Esophagus muscularis mucosa (tissue), 4 donors: Measurements from ENCODE around the gene RARG. TPM values are rescaled to one million over a fixed set of nuclear protein-coding genes. Genes with fewer than 3 reads are reported as not detected.

Experiments used
- DNase-seq: peaks from one replicate; pipeline ENCODE4 v3.0.0-alpha.2; 2017; ENCODE audit errors: extremely low spot score
- H3K27ac ChIP-seq, 4 donors: fragments of 200-600 bp; sonication (generic); replicated peaks in 1 of 4; 1 replicate in 3 of 4; 2 replicates in 1 of 4; pipeline ENCODE4 v1.5.1; 2016 to 2019; ENCODE audit warnings: mild to moderate bottlenecking in 1 of 4
- H3K27me3 ChIP-seq, 4 donors: fragments of 200-600 bp; sonication (generic); one replicate each; pipeline versions ENCODE4 v1.5.1 to v1.6.0; 2016 to 2019
- H3K36me3 ChIP-seq, 4 donors: fragments of 200-600 bp; sonication (generic); one replicate each; pipeline ENCODE4 v1.5.1; 2016 to 2019
- H3K4me1 ChIP-seq, 4 donors: fragments of 200-600 bp; sonication (generic); one replicate each; pipeline ENCODE4 v1.5.1; 2016 to 2019
- H3K4me3 ChIP-seq, 4 donors: fragments of 200-600 bp; sonication (generic); 1 replicate in 2 of 4; 2 replicates in 2 of 4; pipeline ENCODE4 v1.5.1; 2016 to 2019; ENCODE audit warnings: mild to moderate bottlenecking in 4 of 4, moderate library complexity in 1 of 4
- H3K9me3 ChIP-seq, 4 donors: fragments of 200-600 bp; sonication (generic); 1 replicate in 3 of 4; 2 replicates in 1 of 4; pipeline ENCODE4 v1.5.1; 2016 to 2019
- EP300 ChIP-seq: sonication (generic); formaldehyde crosslinking; IDR thresholded peaks from one replicate; pipeline ENCODE4 v1.6.1; 2017; ENCODE audit warnings: antibody characterized with exemption
- POLR2A ChIP-seq: fragments of 450-650 bp; IDR thresholded peaks from one replicate; pipeline ENCODE4 v1.6.1; 2017; ENCODE audit warnings: antibody characterized with exemption, moderate library complexity, mild to moderate bottlenecking, low read depth
- POLR2AphosphoS5 ChIP-seq, 2 donors: sonication (generic); formaldehyde crosslinking; IDR thresholded peaks; one replicate each; pipeline ENCODE4 v1.6.1; 2017; ENCODE audit warnings: antibody characterized with exemption in 2 of 2
- WGBS: methylation state at CpG from one replicate; pipeline ENCODE4 v1.1.5; 2018; 5-methylcytosine and 5-hydroxymethylcytosine counted together
- intact Hi-C: fragments of 100-400 bp; cut with DNase I; formaldehyde crosslinking; loops from one replicate; pipeline ENCODE4 v1.15.1; 2023
- total RNA-seq, 4 donors: library from RNA; depleted of rRNA; stranded (reverse); fragments of >200 nt; gene quantifications; one replicate each; pipeline versions ENCODE4 v1.1.0 to v1.2.1, GENCODE V29; 2016
- TF ChIP-seq, protein P1 (sequence below), 3 experiments: fragments of 200-600 bp in 2 of 3; fragments of 450-650 bp in 1 of 3; sonication (generic) in 2 of 3; IDR thresholded peaks; one replicate each; pipeline ENCODE4 v1.5.1; 2017 to 2019; ENCODE audit warnings: antibody characterized with exemption in 3 of 3, mild to moderate bottlenecking in 2 of 3, moderate library complexity in 1 of 3

RARG gene
- total RNA-seq, 4 donors from 2014 or later: 10.3 to 26.1 (median 22.9) TPM

DNA sequence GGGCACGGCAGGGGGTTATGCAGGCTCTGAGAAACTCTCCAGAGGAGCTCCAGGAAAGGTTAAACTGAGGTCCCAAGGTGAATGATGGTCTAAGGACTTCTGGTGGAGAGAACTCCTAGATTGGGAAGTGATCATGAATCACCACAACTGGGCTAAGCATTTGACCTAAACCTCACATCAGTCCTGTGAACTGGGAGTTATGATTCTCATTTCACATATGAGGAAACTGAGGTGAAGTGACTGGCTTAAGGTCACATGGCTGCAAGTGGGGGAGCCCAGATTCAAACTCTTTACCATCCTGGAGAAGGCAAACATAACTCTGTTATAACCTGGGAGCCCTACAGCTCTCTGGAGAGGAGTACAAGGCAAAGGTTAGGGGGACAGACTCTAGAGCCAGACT is 4.2 kb downstream of the RARG start:
- intact Hi-C loops: no loop called here
- TF ChIP-seq POLR2AphosphoS5 (IDR thresholded peaks at IDR 0.05) (no peak), POLR2A (no peak), EP300 (no peak)
- TF ChIP-seq, protein P1, sequence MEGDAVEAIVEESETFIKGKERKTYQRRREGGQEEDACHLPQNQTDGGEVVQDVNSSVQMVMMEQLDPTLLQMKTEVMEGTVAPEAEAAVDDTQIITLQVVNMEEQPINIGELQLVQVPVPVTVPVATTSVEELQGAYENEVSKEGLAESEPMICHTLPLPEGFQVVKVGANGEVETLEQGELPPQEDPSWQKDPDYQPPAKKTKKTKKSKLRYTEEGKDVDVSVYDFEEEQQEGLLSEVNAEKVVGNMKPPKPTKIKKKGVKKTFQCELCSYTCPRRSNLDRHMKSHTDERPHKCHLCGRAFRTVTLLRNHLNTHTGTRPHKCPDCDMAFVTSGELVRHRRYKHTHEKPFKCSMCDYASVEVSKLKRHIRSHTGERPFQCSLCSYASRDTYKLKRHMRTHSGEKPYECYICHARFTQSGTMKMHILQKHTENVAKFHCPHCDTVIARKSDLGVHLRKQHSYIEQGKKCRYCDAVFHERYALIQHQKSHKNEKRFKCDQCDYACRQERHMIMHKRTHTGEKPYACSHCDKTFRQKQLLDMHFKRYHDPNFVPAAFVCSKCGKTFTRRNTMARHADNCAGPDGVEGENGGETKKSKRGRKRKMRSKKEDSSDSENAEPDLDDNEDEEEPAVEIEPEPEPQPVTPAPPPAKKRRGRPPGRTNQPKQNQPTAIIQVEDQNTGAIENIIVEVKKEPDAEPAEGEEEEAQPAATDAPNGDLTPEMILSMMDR (IDR thresholded peaks at IDR 0.05): no peak
- Histone ChIP-seq H3K4me1 (peaks cover 38 to 79% (median 78%) of the 10 kb centered on the region in 4 donors), H3K27ac (peak overlapping the region in 1 of 4 donors; percentile 33), H3K9me3 (no peaks in the 10 kb centered on the region), H3K27me3 (no peaks in the 10 kb centered on the region), H3K4me3 (no peak overlapping the region), H3K36me3 (peaks cover 0 to 25% (median 6%) of the 10 kb centered on the region in 4 donors)
- DNase-seq: no peak
- 80% methylated on average over 1 of the region's 1 CpG for WGBS

- peak overlapping the region in 1 of 4 donors; percentile 33 for H3K27ac ChIP-seq
- intact Hi-C loops: no loop called here
- peaks cover 0 to 25% (median 6%) of the 10 kb centered on the region in 4 donors for H3K36me3 ChIP-seq
- no peaks in the 10 kb centered on the region for H3K27me3 ChIP-seq
- no peak overlapping the region for H3K4me3 ChIP-seq
- 98% methylated on average over 7 of the region's 11 CpGs for WGBS
- TF ChIP-seq POLR2AphosphoS5 (IDR thresholded peaks at IDR 0.05) (no peak), EP300 (no peak), POLR2A (no peak)
- TF ChIP-seq, protein P1 (IDR thresholded peaks at IDR 0.05): no peak
- DNase-seq: no peak
- no peaks in the 10 kb centered on the region for H3K9me3 ChIP-seq
- H3K4me1 ChIP-seq: peaks cover 38 to 79% (median 78%) of the 10 kb centered on the region in 4 donors
Observed at GRCh38 chr12:53227341-53227740, 4.7 kb downstream of the RARG start.

DNA sequence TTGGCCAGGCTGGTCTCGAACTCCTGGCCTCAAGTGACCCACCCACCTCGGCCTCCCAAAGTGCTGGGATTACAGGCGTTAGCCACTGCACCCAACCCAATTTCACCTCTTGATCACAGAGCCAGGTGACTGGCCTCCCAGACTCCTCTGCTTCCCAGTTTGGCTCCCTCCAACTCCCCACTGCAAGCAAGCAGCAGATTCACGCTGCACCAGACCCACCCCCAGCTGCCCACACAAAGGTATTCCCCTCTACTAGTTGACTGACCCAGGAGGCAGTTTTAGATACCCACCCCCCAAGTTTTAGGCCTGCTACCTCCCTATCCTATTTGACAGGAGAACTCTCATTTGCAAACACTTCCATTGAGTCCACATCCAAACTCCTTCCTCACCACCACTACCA is 5.2 kb downstream of the RARG start:
- WGBS: 93% methylated on average over 4 of the region's 4 CpGs
- no peak for DNase-seq
- Histone ChIP-seq H3K9me3 (no peaks in the 10 kb centered on the region), H3K4me1 (peaks cover 41 to 82% (median 80%) of the 10 kb centered on the region in 4 donors), H3K36me3 (peaks cover 0 to 25% (median 6%) of the 10 kb centered on the region in 4 donors), H3K4me3 (no peak overlapping the region), H3K27ac (peak overlapping the region in 1 of 4 donors; percentile 33), H3K27me3 (no peaks in the 10 kb centered on the region)
- intact Hi-C loops: no loop called here
- TF ChIP-seq POLR2A (no peak), POLR2AphosphoS5 (IDR thresholded peaks at IDR 0.05) (no peak)

DNA sequence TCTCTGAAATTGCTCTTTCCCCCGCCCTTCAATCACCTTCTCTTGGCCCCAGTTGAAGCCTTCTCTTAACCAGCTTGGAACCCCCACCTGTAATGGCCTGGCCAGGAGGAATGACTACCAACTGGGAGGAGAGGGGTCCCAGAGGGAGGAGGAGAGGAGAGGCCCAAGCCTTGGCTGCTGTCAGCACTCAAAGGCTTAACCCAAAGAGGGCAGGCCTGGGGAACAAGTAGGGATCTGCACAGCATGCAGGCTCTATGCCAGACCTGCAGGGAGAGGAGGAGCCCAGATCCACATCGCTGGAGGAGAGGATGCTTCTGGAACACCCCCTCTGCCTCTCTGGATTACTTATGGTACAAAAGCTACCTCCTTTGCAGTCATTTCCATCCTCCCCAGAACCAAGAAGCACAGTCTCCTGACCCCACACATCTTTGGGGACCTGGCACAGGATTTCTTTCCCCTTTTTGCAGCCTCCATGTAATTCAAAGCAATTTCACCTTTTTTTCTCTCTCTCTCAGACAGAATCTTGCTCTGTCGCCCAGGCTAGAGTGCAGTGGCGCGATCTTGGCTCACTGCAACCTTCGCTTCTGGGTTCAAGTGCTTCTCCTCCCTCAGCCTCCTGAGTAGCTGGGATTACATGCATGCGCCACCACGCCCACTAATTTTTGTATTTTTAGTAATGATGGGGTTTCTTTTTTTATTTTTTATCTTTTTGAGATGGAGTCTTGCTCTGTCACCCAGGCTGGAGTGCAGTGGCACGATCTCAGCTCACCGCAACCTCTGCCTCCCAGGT is 6.2 kb downstream of the RARG start:
- intact Hi-C loops: no loop called here
- Histone ChIP-seq H3K4me3 (no peak overlapping the region), H3K9me3 (no peaks in the 10 kb centered on the region), H3K4me1 (peaks cover 32 to 80% (median 78%) of the 10 kb centered on the region in 4 donors), H3K27ac (peak overlapping the region; percentile 96 to 99 (median 98)), H3K36me3 (peaks cover 0 to 25% (median 6%) of the 10 kb centered on the region in 4 donors), H3K27me3 (no peaks in the 10 kb centered on the region)
- WGBS: 83% methylated on average over 10 of the region's 10 CpGs
- DNase-seq: no peak
- TF ChIP-seq, protein P1 (IDR thresholded peaks at IDR 0.05): no peak
- TF ChIP-seq EP300: no peak
- no peak for TF ChIP-seq POLR2A
- no peak for TF ChIP-seq POLR2AphosphoS5 (IDR thresholded peaks at IDR 0.05)

GRCh38 chr12:53224897-53225634 is 6.9 kb downstream of the RARG start:
- no peak for DNase-seq
- Histone ChIP-seq H3K36me3 (peaks cover 0 to 25% (median 6%) of the 10 kb centered on the region in 4 donors), H3K4me3 (no peak overlapping the region), H3K27ac (peak overlapping the region; percentile 96 to 99 (median 98)), H3K4me1 (peaks cover 32 to 80% (median 77%) of the 10 kb centered on the region in 4 donors), H3K27me3 (no peaks in the 10 kb centered on the region), H3K9me3 (no peaks in the 10 kb centered on the region)
- TF ChIP-seq, protein P1 (IDR thresholded peaks at IDR 0.05): no peak
- TF ChIP-seq POLR2A (no peak), EP300 (no peak), POLR2AphosphoS5 (IDR thresholded peaks at IDR 0.05) (peak in 1 of 2 donors; percentile 16)
- intact Hi-C loops: no loop called here
- 66% methylated on average over 10 of the region's 10 CpGs for WGBS
